ENCODE measurements around the gene PROM2. TPM values are rescaled to one million over a fixed set of nuclear protein-coding genes. Genes with fewer than 3 reads are reported as not detected.

PROM2 gene
- total and polyA plus RNA-seq, 2 experiments from 2014 or later, result 2.1 to 2.2 TPM

DNA sequence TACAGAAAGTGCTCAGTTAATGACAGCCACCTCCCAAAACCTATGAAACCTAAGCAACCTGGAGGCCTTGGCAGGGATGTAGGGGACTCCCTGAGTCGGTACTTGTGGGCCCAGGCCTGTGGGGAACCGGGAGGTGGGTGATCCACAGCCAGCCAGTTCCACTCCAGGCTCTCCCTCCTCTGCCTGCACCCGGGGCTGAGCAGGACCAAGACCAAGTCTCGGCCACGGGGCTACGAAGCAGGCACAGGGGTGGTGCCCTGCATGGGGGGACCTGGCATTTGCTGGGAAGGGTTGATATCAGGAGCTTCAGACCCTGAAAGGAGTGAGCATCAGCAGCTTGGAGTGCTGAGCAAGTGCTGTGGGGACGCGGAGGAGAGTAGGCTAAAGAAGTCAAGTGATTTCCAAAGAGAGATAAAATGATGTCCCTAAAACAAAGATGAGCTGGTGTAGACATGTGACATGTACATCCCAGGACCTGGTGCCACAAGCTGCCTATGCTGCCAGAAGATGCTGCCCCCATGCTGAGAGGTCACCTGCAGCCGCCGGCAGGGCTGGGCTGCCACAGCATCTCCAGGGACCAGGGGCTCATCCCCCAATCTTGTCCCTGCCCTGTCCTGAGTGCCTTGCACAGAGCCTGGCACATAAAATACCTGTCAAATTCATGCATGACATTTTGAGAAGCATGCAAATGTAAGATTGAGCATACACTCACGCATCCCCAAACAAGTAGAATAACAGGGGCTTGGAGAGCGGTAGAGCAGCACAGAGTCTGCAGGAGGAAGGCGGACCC lies 44.4 kb downstream of the PROM2 start (continued):
- TF ChIP-seq, protein P1, sequence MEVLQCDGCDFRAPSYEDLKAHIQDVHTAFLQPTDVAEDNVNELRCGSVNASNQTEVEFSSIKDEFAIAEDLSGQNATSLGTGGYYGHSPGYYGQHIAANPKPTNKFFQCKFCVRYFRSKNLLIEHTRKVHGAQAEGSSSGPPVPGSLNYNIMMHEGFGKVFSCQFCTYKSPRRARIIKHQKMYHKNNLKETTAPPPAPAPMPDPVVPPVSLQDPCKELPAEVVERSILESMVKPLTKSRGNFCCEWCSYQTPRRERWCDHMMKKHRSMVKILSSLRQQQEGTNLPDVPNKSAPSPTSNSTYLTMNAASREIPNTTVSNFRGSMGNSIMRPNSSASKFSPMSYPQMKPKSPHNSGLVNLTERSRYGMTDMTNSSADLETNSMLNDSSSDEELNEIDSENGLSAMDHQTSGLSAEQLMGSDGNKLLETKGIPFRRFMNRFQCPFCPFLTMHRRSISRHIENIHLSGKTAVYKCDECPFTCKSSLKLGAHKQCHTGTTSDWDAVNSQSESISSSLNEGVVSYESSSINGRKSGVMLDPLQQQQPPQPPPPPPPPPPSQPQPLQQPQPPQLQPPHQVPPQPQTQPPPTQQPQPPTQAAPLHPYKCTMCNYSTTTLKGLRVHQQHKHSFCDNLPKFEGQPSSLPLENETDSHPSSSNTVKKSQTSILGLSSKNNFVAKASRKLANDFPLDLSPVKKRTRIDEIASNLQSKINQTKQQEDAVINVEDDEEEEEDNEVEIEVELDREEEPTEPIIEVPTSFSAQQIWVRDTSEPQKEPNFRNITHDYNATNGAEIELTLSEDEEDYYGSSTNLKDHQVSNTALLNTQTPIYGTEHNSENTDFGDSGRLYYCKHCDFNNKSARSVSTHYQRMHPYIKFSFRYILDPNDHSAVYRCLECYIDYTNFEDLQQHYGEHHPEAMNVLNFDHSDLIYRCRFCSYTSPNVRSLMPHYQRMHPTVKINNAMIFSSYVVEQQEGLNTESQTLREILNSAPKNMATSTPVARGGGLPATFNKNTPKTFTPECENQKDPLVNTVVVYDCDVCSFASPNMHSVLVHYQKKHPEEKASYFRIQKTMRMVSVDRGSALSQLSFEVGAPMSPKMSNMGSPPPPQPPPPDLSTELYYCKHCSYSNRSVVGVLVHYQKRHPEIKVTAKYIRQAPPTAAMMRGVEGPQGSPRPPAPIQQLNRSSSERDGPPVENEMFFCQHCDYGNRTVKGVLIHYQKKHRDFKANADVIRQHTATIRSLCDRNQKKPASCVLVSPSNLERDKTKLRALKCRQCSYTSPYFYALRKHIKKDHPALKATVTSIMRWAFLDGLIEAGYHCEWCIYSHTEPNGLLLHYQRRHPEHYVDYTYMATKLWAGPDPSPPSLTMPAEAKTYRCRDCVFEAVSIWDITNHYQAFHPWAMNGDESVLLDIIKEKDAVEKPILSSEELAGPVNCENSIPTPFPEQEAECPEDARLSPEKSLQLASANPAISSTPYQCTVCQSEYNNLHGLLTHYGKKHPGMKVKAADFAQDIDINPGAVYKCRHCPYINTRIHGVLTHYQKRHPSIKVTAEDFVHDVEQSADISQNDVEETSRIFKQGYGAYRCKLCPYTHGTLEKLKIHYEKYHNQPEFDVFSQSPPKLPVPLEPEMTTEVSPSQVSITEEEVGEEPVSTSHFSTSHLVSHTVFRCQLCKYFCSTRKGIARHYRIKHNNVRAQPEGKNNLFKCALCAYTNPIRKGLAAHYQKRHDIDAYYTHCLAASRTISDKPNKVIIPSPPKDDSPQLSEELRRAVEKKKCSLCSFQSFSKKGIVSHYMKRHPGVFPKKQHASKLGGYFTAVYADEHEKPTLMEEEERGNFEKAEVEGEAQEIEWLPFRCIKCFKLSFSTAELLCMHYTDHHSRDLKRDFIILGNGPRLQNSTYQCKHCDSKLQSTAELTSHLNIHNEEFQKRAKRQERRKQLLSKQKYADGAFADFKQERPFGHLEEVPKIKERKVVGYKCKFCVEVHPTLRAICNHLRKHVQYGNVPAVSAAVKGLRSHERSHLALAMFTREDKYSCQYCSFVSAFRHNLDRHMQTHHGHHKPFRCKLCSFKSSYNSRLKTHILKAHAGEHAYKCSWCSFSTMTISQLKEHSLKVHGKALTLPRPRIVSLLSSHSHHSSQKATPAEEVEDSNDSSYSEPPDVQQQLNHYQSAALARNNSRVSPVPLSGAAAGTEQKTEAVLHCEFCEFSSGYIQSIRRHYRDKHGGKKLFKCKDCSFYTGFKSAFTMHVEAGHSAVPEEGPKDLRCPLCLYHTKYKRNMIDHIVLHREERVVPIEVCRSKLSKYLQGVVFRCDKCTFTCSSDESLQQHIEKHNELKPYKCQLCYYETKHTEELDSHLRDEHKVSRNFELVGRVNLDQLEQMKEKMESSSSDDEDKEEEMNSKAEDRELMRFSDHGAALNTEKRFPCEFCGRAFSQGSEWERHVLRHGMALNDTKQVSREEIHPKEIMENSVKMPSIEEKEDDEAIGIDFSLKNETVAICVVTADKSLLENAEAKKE (CRISPR knock-in tag; IDR thresholded peaks at IDR 0.05), result no peak

DNA sequence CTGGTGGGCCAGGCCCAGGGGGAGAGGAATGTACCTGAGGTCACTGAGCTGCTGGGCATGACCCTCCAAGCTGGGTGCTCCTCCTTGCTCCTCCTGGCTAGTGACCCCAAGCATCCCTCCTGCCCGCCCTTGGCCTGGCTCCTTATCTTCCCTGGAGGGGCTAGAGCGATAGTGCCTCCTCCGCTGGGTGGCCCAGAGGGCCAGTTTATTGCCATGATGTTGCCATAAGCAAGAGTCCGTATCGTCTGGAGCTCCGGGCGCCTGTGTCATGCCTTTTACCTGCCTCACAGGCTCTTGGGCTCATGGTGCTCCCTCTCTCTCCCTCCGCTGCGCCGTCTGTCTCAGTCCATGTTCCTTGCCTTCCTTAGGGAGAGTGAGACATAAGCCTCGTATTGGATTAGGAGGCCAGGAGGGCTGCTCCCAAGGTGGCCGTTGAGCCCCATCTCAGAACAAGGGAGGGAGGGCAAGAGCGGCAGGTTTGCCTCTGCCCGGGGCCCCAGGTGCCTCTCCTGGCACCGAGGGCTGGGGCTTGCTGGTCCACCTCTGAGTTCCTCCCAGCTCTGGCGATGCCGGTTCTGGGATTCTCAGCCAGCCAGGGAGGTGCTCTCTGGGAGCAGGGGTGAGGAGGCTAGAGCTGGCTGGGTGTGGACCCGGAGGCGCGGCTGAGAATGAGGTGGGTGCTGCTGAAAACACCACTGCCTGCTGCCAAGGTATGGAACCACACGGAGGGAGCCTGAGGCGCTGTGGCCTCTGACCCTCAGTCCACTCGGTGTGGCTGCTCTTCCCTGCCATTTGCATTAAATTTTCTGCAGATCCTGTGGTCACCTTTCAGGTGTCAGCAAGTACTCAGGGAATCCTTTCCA lies 45.5 kb downstream of the PROM2 start:
- no peaks in the 10 kb centered on the region for H3K36me3 ChIP-seq (ENCODE audit: insufficient read depth)
- no peak for DNase-seq (ENCODE audit: low spot score)
- H2AFZ ChIP-seq, result no peak overlapping the region
- no peak for ATAC-seq
- H3F3A ChIP-seq (replicated peaks; ENCODE audit: low read depth), result no peaks in the 10 kb centered on the region
- Mint-ChIP-seq H3K36me3 (ENCODE audit: low read depth) (no peaks in the 10 kb centered on the region; the same call in 2 of the 3 replicates), H3K27ac (no peak overlapping the region), H3K9me3 (no peaks in the 10 kb centered on the region), H3K4me1 (peaks cover 3% of the 10 kb centered on the region), H3K27me3 (ENCODE audit: insufficient read depth, low read depth, poor library complexity) (peaks cover 8% of the 10 kb centered on the region), H3K4me3 (no peak overlapping the region)
- no peaks in the 10 kb centered on the region for H3K9me2 ChIP-seq (ENCODE audit: insufficient read depth)
- H3K79me2 ChIP-seq (replicated peaks; ENCODE audit: insufficient read depth), result no peaks in the 10 kb centered on the region
- H3K4me3 ChIP-seq, result no peak overlapping the region
- no peaks in the 10 kb centered on the region for H3K27me3 ChIP-seq (ENCODE audit: insufficient read depth)
- no peaks in the 10 kb centered on the region for H4K20me1 ChIP-seq (replicated peaks; ENCODE audit: insufficient read depth)
- H3K27ac ChIP-seq (ENCODE audit: low read depth), result no peak overlapping the region
- no peaks in the 10 kb centered on the region for H3K4me1 ChIP-seq (ENCODE audit: insufficient read depth)
- H3K4me2 ChIP-seq, result no peak overlapping the region
- TF ChIP-seq EZH2 (IDR thresholded peaks at IDR 0.05; ENCODE audit: low read depth, unreplicated experiment) (no peak), ZNF114 (CRISPR knock-in tag; IDR thresholded peaks at IDR 0.05) (no peak), ZNF331 (CRISPR knock-in tag; IDR thresholded peaks at IDR 0.05; ENCODE audit: low read depth) (no peak), NANOG (IDR thresholded peaks at IDR 0.05; ENCODE audit: borderline replicate concordance) (no peak)
- TF ChIP-seq, protein P2, sequence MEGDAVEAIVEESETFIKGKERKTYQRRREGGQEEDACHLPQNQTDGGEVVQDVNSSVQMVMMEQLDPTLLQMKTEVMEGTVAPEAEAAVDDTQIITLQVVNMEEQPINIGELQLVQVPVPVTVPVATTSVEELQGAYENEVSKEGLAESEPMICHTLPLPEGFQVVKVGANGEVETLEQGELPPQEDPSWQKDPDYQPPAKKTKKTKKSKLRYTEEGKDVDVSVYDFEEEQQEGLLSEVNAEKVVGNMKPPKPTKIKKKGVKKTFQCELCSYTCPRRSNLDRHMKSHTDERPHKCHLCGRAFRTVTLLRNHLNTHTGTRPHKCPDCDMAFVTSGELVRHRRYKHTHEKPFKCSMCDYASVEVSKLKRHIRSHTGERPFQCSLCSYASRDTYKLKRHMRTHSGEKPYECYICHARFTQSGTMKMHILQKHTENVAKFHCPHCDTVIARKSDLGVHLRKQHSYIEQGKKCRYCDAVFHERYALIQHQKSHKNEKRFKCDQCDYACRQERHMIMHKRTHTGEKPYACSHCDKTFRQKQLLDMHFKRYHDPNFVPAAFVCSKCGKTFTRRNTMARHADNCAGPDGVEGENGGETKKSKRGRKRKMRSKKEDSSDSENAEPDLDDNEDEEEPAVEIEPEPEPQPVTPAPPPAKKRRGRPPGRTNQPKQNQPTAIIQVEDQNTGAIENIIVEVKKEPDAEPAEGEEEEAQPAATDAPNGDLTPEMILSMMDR (conservative IDR thresholded peaks at IDR 0.05; ENCODE audit: low read depth in 2 of 2), result no peak

Measured in GM23338 (cell line).